H1 (cell line): ENCODE data around the gene MLYCD. TPM values are rescaled to one million over a fixed set of nuclear protein-coding genes. Genes with fewer than 3 reads are reported as not detected.

Experiments used
- CTCF ChIA-PET: fragments of 300-600 bp; sonication (Branson Sonifier 250); formaldehyde crosslinking; loops from one replicate; lab custom pipeline; 2021; ENCODE audit not compliant: partially characterized antibody; lab: Charles Lee
- POLR2A ChIA-PET: fragments of 300-600 bp; sonication (Branson Sonifier 250); formaldehyde crosslinking; loops from one replicate; lab custom pipeline; 2021; ENCODE audit warnings: inconsistent platforms; ENCODE audit not compliant: partially characterized antibody; lab: Charles Lee
- DNase-seq, 2 experiments: peaks; one replicate each; pipeline versions ENCODE4 v3.0.0 to v3.0.0-alpha.2; 2010 to 2022; ENCODE audit warnings: low spot score in 2 of 2, low read depth in 1 of 2, mixed read lengths in 1 of 2
- FAIRE-seq: peaks from 2 replicates; lab custom pipeline; 2011; peaks lifted over from hg19 to GRCh38; lab: Jason Lieb, UNC
- H2AFZ ChIP-seq: 2 replicates; pipeline ENCODE4 v1.8.1; 2012; ENCODE audit warnings: low read length, inconsistent platforms
- H2AK5ac ChIP-seq: 2 replicates; pipeline ENCODE4 v1.6.1; 2013; ENCODE audit warnings: low read depth, low read length
- H2BK120ac ChIP-seq: replicated peaks from 2 replicates; pipeline ENCODE3; 2013; ENCODE audit warnings: low read depth, low read length, inconsistent platforms
- H2BK12ac ChIP-seq: 2 replicates; pipeline ENCODE4 v1.6.1; 2013; ENCODE audit warnings: low read depth, low read length
- H2BK15ac ChIP-seq: 2 replicates; pipeline ENCODE4 v1.6.1; 2013; ENCODE audit warnings: low read length
- H2BK20ac ChIP-seq: 2 replicates; pipeline ENCODE4 v1.6.1; 2013; ENCODE audit warnings: low read length
- H2BK5ac ChIP-seq: 2 replicates; pipeline ENCODE4 v1.6.1; 2013; ENCODE audit warnings: low read depth, low read length
- H3K14ac ChIP-seq: 2 replicates; pipeline ENCODE4 v1.6.1; 2013; ENCODE audit warnings: inconsistent platforms; ENCODE audit not compliant: insufficient read length
- H3K18ac ChIP-seq: 2 replicates; pipeline ENCODE4 v1.6.1; 2013; ENCODE audit warnings: low read length; ENCODE audit errors: extremely low read depth
- H3K23ac ChIP-seq: 2 replicates; pipeline ENCODE4 v1.6.1; 2013; ENCODE audit warnings: inconsistent platforms; ENCODE audit not compliant: insufficient read length
- H3K23me2 ChIP-seq: 2 replicates; pipeline ENCODE4 v1.6.1; 2013; ENCODE audit warnings: low read depth, low read length
- H3K27ac ChIP-seq: 2 replicates; pipeline ENCODE4 v1.6.1; 2011; ENCODE audit warnings: low read depth, low read length, inconsistent platforms
- H3K27me3 ChIP-seq, 4 experiments: replicated peaks in 1 of 4; 1 replicate in 1 of 4; 2 replicates in 3 of 4; pipeline versions ENCODE4 v1.6.1 to v1.8.1; 2011 to 2013; ENCODE audit warnings: low read length in 3 of 4, mild to moderate bottlenecking in 3 of 4, inconsistent platforms in 2 of 4, mixed read lengths in 2 of 4, moderate library complexity in 1 of 4; ENCODE audit not compliant: control insufficient read depth in 3 of 4, insufficient read depth in 3 of 4; ENCODE audit errors: extremely low read depth in 1 of 4
- H3K36me3 ChIP-seq, 4 experiments: 2 replicates each; pipeline versions ENCODE4 v1.6.1 to v1.8.1; 2011 to 2013; ENCODE audit warnings: mild to moderate bottlenecking in 4 of 4, low read length in 3 of 4, moderate library complexity in 2 of 4, control low read depth in 1 of 4, inconsistent platforms in 1 of 4; ENCODE audit not compliant: insufficient read depth in 4 of 4, control insufficient read depth in 2 of 4
- H3K4ac ChIP-seq: replicated peaks from 2 replicates; pipeline ENCODE3; 2013; ENCODE audit warnings: low read length, low read depth, mixed read lengths, inconsistent platforms; ENCODE audit not compliant: insufficient read length
- H3K4me1 ChIP-seq, 4 experiments: replicated peaks in 1 of 4; 1 replicate in 1 of 4; 2 replicates in 3 of 4; pipeline versions ENCODE4 v1.6.1 to v1.8.1; 2011 to 2013; ENCODE audit warnings: low read length in 3 of 4, inconsistent platforms in 2 of 4, mixed read lengths in 1 of 4; ENCODE audit not compliant: insufficient read depth in 4 of 4, control insufficient read depth in 3 of 4
- H3K4me2 ChIP-seq, 2 experiments: 2 replicates each; pipeline versions ENCODE4 v1.6.1 to v1.8.1; 2011 to 2013; ENCODE audit warnings: low read depth in 2 of 2, low read length in 2 of 2, control low read depth in 1 of 2, inconsistent platforms in 1 of 2, mild to moderate bottlenecking in 1 of 2; ENCODE audit not compliant: insufficient read depth in 1 of 2
- H3K4me3 ChIP-seq, 4 experiments: fragments of 200-600, 300-600 bp in 1 of 4; sonication (generic), shearing (Covaris generic), sonication (Bioruptor Twin) in 1 of 4; 2 replicates each; pipeline versions ENCODE4 v1.5.1 to v1.8.1; 2011 to 2016; ENCODE audit warnings: low read length in 4 of 4, low read depth in 3 of 4, control low read depth in 2 of 4, inconsistent platforms in 2 of 4, mild to moderate bottlenecking in 2 of 4, mixed read lengths in 1 of 4, moderate library complexity in 1 of 4; ENCODE audit not compliant: insufficient read depth in 2 of 4; ENCODE audit errors: extremely low read depth in 1 of 4
- H3K56ac ChIP-seq: replicated peaks from 2 replicates; pipeline ENCODE3; 2013; ENCODE audit warnings: low read depth, mild to moderate bottlenecking, mixed read lengths, low read length, inconsistent platforms; ENCODE audit not compliant: insufficient read length
- H3K79me1 ChIP-seq: 2 replicates; pipeline ENCODE4 v1.6.1; 2013; ENCODE audit warnings: low read depth, low read length, control low read depth
- H3K79me2 ChIP-seq, 2 experiments: 2 replicates each; pipeline versions ENCODE4 v1.6.1 to v1.8.1; 2012 to 2013; ENCODE audit warnings: low read length in 2 of 2, mild to moderate bottlenecking in 2 of 2, inconsistent platforms in 1 of 2; ENCODE audit not compliant: insufficient read depth in 2 of 2, control insufficient read depth in 1 of 2
- H3K9ac ChIP-seq, 4 experiments: replicated peaks in 1 of 4; 1 replicate in 1 of 4; 2 replicates in 3 of 4; pipeline versions ENCODE4 v1.6.1 to v1.8.1; 2011 to 2013; ENCODE audit warnings: low read depth in 3 of 4, low read length in 3 of 4, control low read depth in 2 of 4, mild to moderate bottlenecking in 2 of 4, moderate library complexity in 2 of 4, inconsistent platforms in 1 of 4; ENCODE audit errors: extremely low read depth in 1 of 4
- H3K9me3 ChIP-seq, 2 experiments: 2 replicates each; pipeline versions ENCODE4 v1.6.1 to v1.8.1; 2012 to 2013; ENCODE audit warnings: mild to moderate bottlenecking in 2 of 2, moderate library complexity in 2 of 2, control low read depth in 1 of 2, inconsistent platforms in 1 of 2, low read depth in 1 of 2, low read length in 1 of 2, mixed read lengths in 1 of 2; ENCODE audit not compliant: insufficient read depth in 2 of 2
- H4K20me1 ChIP-seq, 2 experiments: replicated peaks in 1 of 2; 2 replicates each; pipeline versions ENCODE3 to v1.8.1; 2011 to 2013; ENCODE audit warnings: inconsistent platforms in 2 of 2, low read length in 2 of 2, mild to moderate bottlenecking in 1 of 2; ENCODE audit not compliant: insufficient read depth in 2 of 2, control insufficient read depth in 1 of 2
- H4K5ac ChIP-seq: 2 replicates; pipeline ENCODE4 v1.6.1; 2013; ENCODE audit warnings: low read length, low read depth, mixed read lengths, inconsistent platforms; ENCODE audit not compliant: insufficient read length
- H4K8ac ChIP-seq: 2 replicates; pipeline ENCODE4 v1.8.0; 2013; ENCODE audit warnings: mild to moderate bottlenecking, moderate library complexity, low read length, inconsistent platforms; ENCODE audit not compliant: insufficient read depth; ENCODE audit errors: extremely low read depth
- H4K91ac ChIP-seq: replicated peaks from 2 replicates; pipeline ENCODE3; 2013; ENCODE audit warnings: low read length, mixed read lengths, inconsistent platforms; ENCODE audit not compliant: insufficient read length
- BACH1 ChIP-seq: IDR thresholded peaks from 2 replicates; pipeline ENCODE4 v1.6.1; 2012; ENCODE audit warnings: low read length, improper control_type of control experiment
- CHD1 ChIP-seq: IDR thresholded peaks from 2 replicates; pipeline ENCODE4 v1.6.1; 2012; ENCODE audit warnings: low read depth, low read length, improper control_type of control experiment
- KDM1A ChIP-seq: fragments of 200-600, 300-600 bp; sonication (generic); IDR thresholded peaks from 2 replicates; pipeline ENCODE4 v1.7.1; 2016; ENCODE audit warnings: mild to moderate bottlenecking, low read length, borderline replicate concordance
- POU5F1 ChIP-seq: IDR thresholded peaks from 2 replicates; pipeline ENCODE4 v1.6.1; 2011; ENCODE audit warnings: low read depth, mild to moderate bottlenecking, low read length, moderate library complexity
- SIX5 ChIP-seq: IDR thresholded peaks from 2 replicates; pipeline ENCODE4 v1.6.1; 2011; ENCODE audit warnings: mild to moderate bottlenecking, low read depth, low read length
- SP1 ChIP-seq: IDR thresholded peaks from 2 replicates; pipeline ENCODE4 v1.6.1; 2011; ENCODE audit warnings: low read depth, low read length
- SRF ChIP-seq: IDR thresholded peaks from 2 replicates; pipeline ENCODE4 v1.6.1; 2011; ENCODE audit warnings: mild to moderate bottlenecking, low read depth, low read length, moderate library complexity
- TAF7 ChIP-seq: optimal IDR thresholded peaks from 2 replicates; pipeline ENCODE3; 2011; ENCODE audit warnings: low read depth, mild to moderate bottlenecking, inconsistent platforms, low read length, moderate library complexity, borderline replicate concordance
- WGBS, 2 experiments: shearing (Covaris generic) in 1 of 2; methylation state at CpG; one replicate each; pipeline versions ENCODE4 v1.1.6 to v1.1.7; 2013 to 2015; ENCODE audit warnings: low lambda C conversion rate in 2 of 2, mixed read lengths in 2 of 2, inconsistent platforms in 1 of 2, low coverage in 1 of 2, missing lambda C conversion rate in 1 of 2; ENCODE audit not compliant: insufficient replicate concordance in 2 of 2, insufficient coverage in 1 of 2, insufficient read length in 1 of 2; ENCODE audit errors: extremely low coverage in 1 of 2, missing lambda C conversion rate in 1 of 2; 5-methylcytosine and 5-hydroxymethylcytosine counted together
- polyA plus RNA-seq, 7 experiments: library from polyadenylated mRNA; depleted of rRNA in 3 of 7; stranded (reverse) in 5 of 7; unstranded in 2 of 7; fragments of >200 nt in 5 of 7; fragments of 200-250 nt in 2 of 7; gene quantifications; 1 replicate in 5 of 7; 2 replicates in 1 of 7; 4 replicates in 1 of 7; pipeline versions ENCODE4 v1.2.1 to v1.2.3, GENCODE V29; 2011 to 2013; ENCODE audit warnings: missing spikeins in 2 of 7, mixed read lengths in 2 of 7
- total RNA-seq: library from RNA; stranded (reverse); fragmentation: NEBNext Ultra II Directional; extraction: Animal tissue kit (Norgen Biotek cat#: 25700); gene quantifications from 2 replicates; pipeline ENCODE4 v1.2.1, GENCODE V29; 2021
- TF ChIP-seq, protein P1 (sequence below): IDR thresholded peaks from 2 replicates; pipeline ENCODE4 v1.6.1; 2011; ENCODE audit warnings: low read depth, mild to moderate bottlenecking, low read length; ENCODE audit not compliant: insufficient read depth

MLYCD gene
- total and polyA plus RNA-seq, 2 of the 8 experiments (the other 6 are each of a cell fraction or from before 2014, with no cell fraction given) = 3.7 to 7.0 TPM

GRCh38 chr16:83947642-83948234 lies 48.8 kb downstream of the MLYCD start:
- Histone ChIP-seq H4K20me1 (peaks cover 0 to 2% of the 10 kb centered on the region in 2 experiments), H3K56ac (no peak overlapping the region), H3K14ac (no peak overlapping the region), H2AK5ac (no peak overlapping the region), H4K8ac (no peak overlapping the region), H2BK20ac (no peak overlapping the region), H2AFZ (no peak overlapping the region), H2BK12ac (no peak overlapping the region), H3K4me2 (no peak overlapping the region), H2BK120ac (no peak overlapping the region), H2BK5ac (no peak overlapping the region), H3K36me3 (no peaks in the 10 kb centered on the region), H3K18ac (no peak overlapping the region), H3K79me1 (no peaks in the 10 kb centered on the region), H3K4ac (no peak overlapping the region), H3K79me2 (no peaks in the 10 kb centered on the region), H3K4me3 (no peak overlapping the region), H4K91ac (no peak overlapping the region), H3K23me2 (0 out of 2 replicates have a peak, but pooled peaks cover 1% of the 10 kb centered on the region), H3K4me1 (no peaks in the 10 kb centered on the region), H3K27me3 (no peaks in the 10 kb centered on the region; a peak in 1 of 7 replicates), H3K9ac (no peak overlapping the region), H3K23ac (no peak overlapping the region), H2BK15ac (no peak overlapping the region), H3K9me3 (no peaks in the 10 kb centered on the region), H4K5ac (no peak overlapping the region), H3K27ac (no peak overlapping the region)
- 90% methylated on average over 12 of the region's 14 CpGs; no CpG with 5 or more reads in 1 of the 2 experiments for WGBS, 2 experiments
- DNase-seq = no peak
- TF ChIP-seq SIX5 (no peak), POU5F1 (no peak), KDM1A (no peak), TAF7 (no peak), CHD1 (no peak), SP1 (no peak), BACH1 (no peak), SRF (no peak)
- TF ChIP-seq, protein P1, sequence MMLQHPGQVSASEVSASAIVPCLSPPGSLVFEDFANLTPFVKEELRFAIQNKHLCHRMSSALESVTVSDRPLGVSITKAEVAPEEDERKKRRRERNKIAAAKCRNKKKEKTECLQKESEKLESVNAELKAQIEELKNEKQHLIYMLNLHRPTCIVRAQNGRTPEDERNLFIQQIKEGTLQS = no peak
- CTCF ChIA-PET = interaction anchor here (0.7 to 2.4 kb wide), 10 partner anchors 9 to 118 kb away, joined by 3 to 13 read pairs (median 4); no protein-coding TSS in a partner anchor
- no peak for FAIRE-seq
- POLR2A ChIA-PET = interaction anchor here (0.6 to 1.2 kb wide), 2 partner anchors 17 to 18 kb away, joined by 3 to 4 read pairs; no protein-coding TSS in a partner anchor
